Mammary epithelial cell (primary cell): ENCODE measurements around the gene ABCA3.

Source experiments
- EZH2 ChIP-seq: IDR thresholded peaks from 2 replicates; pipeline ENCODE4 v1.6.1; 2012; ENCODE audit warnings: low read length, inconsistent platforms, borderline replicate concordance
- TF ChIP-seq, protein P1 (sequence below), 2 donors: IDR thresholded peaks in 1 of 2; conservative IDR thresholded peaks in 1 of 2; 2 replicates each; pipeline ENCODE4 v1.5.1; 2011 to 2012; ENCODE audit warnings: inconsistent platforms in 2 of 2, low read length in 2 of 2, mild to moderate bottlenecking in 2 of 2, control low read depth in 1 of 2, low read depth in 1 of 2; ENCODE audit not compliant: insufficient read depth in 1 of 2; ENCODE audit errors: extremely low read depth in 1 of 2

DNA sequence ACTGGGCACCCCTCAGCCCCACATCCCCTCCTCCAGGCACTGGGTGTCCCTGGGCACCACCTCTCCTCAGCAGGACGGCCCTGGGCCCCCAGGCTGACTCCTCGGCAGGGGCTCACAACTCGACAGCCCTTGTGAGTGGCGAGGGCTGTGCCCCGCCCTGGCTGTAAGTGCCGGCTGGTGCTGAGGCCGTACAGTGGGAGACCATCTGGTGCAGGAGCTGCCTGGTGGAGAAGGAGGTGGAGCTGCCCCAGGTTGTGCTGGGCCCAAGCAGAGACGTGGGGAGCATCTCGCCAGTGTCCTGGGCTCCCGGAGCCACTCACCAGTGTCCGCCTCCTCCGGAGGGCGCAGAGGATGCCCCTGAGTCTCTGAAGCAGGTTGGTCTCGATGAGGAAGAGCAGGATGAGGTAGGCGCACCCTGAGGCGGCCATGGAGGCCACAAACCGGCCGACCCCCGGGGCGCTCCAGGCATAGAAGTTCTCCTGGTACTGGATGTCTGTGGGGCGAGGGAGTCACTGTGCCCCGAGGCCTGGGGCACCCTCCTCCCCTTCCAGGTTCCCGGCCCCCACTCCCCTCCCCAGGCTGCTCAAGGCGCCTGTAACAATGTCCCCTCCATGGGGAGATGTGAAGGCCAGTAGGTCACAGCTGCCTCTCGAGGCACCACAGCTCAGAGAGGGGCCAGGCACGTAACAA, 57.5 kb downstream of the ABCA3 start:
- no peak for TF ChIP-seq EZH2
- TF ChIP-seq, protein P1, sequence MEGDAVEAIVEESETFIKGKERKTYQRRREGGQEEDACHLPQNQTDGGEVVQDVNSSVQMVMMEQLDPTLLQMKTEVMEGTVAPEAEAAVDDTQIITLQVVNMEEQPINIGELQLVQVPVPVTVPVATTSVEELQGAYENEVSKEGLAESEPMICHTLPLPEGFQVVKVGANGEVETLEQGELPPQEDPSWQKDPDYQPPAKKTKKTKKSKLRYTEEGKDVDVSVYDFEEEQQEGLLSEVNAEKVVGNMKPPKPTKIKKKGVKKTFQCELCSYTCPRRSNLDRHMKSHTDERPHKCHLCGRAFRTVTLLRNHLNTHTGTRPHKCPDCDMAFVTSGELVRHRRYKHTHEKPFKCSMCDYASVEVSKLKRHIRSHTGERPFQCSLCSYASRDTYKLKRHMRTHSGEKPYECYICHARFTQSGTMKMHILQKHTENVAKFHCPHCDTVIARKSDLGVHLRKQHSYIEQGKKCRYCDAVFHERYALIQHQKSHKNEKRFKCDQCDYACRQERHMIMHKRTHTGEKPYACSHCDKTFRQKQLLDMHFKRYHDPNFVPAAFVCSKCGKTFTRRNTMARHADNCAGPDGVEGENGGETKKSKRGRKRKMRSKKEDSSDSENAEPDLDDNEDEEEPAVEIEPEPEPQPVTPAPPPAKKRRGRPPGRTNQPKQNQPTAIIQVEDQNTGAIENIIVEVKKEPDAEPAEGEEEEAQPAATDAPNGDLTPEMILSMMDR (conservative IDR thresholded peaks at IDR 0.05 in 1 of 2, IDR thresholded peaks at IDR 0.05 in 1 of 2; ENCODE audit: extremely low read depth in 1 of 2, insufficient read depth in 1 of 2, low read depth in 1 of 2, low read length in 2 of 2) = no peak
